ELR (cell line): Measurements from ENCODE around the gene GATD1.

ENCODE experiments used
- DNase-seq: peaks from one replicate; pipeline ENCODE4 v3.0.0-alpha.2; 2015; ENCODE audit warnings: low read depth

GATD1 gene

GRCh38 chr11:777288-778255 is at the start of gene GATD1:
Gene GATD1 (minus strand): TSS chr11:777487. CDS start chr11:777462, 25 bp downstream.
- DNase-seq = peak; percentile 89

- DNase-seq = no peak
Observed at GRCh38 chr11:826836-827145, 49.5 kb upstream of the GATD1 start.

- DNase-seq = no peak
Observed at GRCh38 chr11:826227-826621, 48.9 kb upstream of the GATD1 start.

GRCh38 chr11:825366-826226 is 48.3 kb upstream of the GATD1 start:
- no peak for DNase-seq

- DNase-seq = no peak
Observed at GRCh38 chr11:824942-825341, 47.7 kb upstream of the GATD1 start.

GRCh38 chr11:824292-824880 is 47.1 kb upstream of the GATD1 start:
- DNase-seq = no peak

GRCh38 chr11:823441-824291 is 46.4 kb upstream of the GATD1 start:
- no peak for DNase-seq

- DNase-seq = no peak
Observed at GRCh38 chr11:821512-822371, 44.5 kb upstream of the GATD1 start.

GRCh38 chr11:820655-821511 is 43.6 kb upstream of the GATD1 start:
- peak; percentile 65 for DNase-seq

GRCh38 chr11:819943-820649 is 42.8 kb upstream of the GATD1 start:
- peak; percentile 91 for DNase-seq

GRCh38 chr11:819129-819931 is 42.0 kb upstream of the GATD1 start:
- DNase-seq = peak; percentile 92

GRCh38 chr11:818396-819128 is 41.3 kb upstream of the GATD1 start, which contains the start of gene PNPLA2:
Gene PNPLA2 (plus strand): TSS chr11:818914. CDS start chr11:819719, 805 bp downstream.
- peak; percentile 57 for DNase-seq

- no peak for DNase-seq
Observed at GRCh38 chr11:816433-816779, 39.1 kb upstream of the GATD1 start.

- DNase-seq = no peak
Observed at GRCh38 chr11:815675-816432, 38.6 kb upstream of the GATD1 start.

- DNase-seq = no peak
Observed at GRCh38 chr11:813456-814096, 36.3 kb upstream of the GATD1 start.

- no peak for DNase-seq
Observed at GRCh38 chr11:813072-813455, 35.8 kb upstream of the GATD1 start.
